HTERT RPE-1 (cell line): Measurements from ENCODE around the gene KCNRG.
"Not testable (repeated sequence)": the region's sequence is repeated elsewhere in the genome, so short reads cannot be mapped to it uniquely, and the experiment has no call there.

ENCODE experiments used
- in situ Hi-C: fragments of 300-500 bp; cut with MboI; formaldehyde crosslinking; loops from 4 replicates; pipeline ENCODE4 v1.14.3; 2020; ENCODE audit warnings: low sequenced_read_pairs

The KCNRG gene, protein sequence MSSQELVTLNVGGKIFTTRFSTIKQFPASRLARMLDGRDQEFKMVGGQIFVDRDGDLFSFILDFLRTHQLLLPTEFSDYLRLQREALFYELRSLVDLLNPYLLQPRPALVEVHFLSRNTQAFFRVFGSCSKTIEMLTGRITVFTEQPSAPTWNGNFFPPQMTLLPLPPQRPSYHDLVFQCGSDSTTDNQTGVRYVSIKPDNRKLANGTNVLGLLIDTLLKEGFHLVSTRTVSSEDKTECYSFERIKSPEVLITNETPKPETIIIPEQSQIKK

GRCh38 chr13:50015258-50015657 is at the start of gene KCNRG:
Gene KCNRG (plus strand): TSS chr13:50015444. CDS start chr13:50015494, 50 bp downstream.
- in situ Hi-C loops: no loop called here

GRCh38 chr13:49967456-49967855 is 47.8 kb upstream of the KCNRG start:
- in situ Hi-C loops: no loop called here

DNA sequence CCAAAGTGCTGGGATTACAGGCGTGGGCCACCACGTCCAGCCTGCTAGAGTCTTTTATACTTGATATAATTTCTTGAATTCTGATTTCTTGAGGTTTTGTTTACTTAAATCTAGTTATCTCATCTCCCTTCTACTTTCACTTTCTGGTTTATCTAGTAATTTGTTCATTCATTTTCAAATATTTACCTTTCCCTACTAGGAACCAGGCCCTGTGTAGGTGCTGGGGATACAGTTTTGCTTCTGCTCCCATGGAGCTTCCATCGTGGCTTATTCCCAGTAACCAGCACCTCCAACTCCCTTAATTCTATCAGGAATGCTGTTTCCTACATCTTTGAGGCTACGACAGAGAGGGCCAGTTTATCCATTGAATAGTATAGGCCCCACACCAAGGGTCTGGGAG is 42.5 kb upstream of the KCNRG start:
- in situ Hi-C loops: no loop called here

DNA sequence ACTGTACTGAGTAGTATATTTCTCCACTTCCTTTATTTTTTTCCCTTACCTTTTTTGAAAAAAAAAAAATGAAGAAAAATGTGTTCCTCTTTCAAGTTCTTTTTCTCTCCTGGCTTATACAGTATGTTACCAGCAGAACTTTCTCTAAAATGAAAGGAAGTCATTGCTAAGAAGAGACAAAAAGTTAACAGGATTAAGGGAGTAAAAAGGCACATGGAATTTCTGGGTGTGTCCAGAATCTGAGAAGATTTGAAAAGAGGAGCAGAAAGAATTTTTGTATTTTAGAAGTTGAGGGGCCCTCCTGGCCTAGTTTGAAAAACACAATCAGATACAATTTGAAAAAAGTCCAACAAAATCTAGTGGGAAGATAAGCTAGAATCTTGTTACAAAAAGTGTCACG is 39.4 kb upstream of the KCNRG start:
- in situ Hi-C loops: no loop called here

GRCh38 chr13:49976314-49977258 is 38.7 kb upstream of the KCNRG start:
- in situ Hi-C loops: no loop called here

DNA sequence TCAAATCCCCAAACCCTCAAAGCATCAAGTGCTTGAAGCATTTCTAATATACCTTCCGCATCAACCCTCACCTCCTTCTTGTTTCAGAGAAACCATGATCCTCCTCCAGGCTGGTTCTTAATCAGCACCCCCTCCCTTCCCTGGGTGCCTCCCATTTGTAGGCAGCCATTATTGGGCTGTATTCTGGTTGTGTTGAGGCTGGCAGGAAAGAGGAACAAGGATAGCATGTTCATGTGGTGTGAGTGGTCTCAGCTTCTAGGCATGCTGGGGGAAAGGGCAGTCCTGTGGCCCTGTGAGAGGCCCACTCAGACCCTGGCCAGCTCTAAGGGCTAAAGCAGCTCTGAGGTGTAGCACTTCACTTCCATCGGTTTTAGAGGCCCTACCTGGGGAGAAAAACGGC is 37.3 kb upstream of the KCNRG start:
- in situ Hi-C loops: no loop called here

GRCh38 chr13:49980266-49980665 is 35.0 kb upstream of the KCNRG start:
- in situ Hi-C loops: no loop called here

DNA sequence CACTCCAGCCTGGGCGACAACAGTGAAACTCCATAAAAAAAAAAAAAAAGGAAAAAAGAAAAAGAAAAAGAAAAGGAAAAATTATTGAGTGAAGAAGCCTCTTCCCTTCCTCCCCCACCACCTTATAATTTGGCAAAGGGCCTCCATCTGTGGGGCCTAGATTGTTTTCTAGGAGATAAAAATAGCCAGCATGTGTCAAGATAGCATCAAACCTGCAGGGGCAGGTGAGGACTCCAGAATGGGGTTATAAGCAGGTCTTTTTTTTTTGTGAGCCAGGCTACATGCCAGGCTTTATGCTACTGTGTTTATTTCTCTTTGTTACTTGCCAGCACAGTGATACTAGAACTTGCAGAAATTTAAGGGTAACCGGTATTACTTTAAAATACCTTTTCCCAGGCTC is 30.1 kb upstream of the KCNRG start:
- in situ Hi-C loops: no loop called here

DNA sequence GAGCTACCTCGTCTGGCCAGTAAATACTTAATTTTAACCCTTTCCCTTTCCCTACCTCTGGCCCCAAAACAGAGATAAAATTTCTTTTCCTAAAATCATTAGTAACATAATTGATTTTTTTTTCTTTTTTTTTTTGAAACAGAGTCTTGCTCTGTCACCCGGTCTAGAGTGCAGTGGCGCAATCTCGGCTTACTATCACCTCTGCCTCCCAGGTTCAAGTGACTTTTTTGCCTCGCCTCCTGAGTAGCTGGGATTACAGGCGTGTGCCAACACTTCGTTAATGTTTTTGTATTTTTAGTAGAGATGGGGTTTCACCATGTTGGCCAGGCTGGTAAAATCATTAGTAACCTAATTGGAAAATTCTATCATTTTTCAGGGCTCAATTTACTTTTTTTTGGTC is 28.8 kb upstream of the KCNRG start:
- in situ Hi-C loops: no loop called here

- in situ Hi-C loops: not testable (repeated sequence)
These were observed 24.6 kb upstream of the KCNRG start for GRCh38 chr13:49990612-49991011.

- in situ Hi-C loops: no loop called here
These were observed 22.1 kb upstream of the KCNRG start for GRCh38 chr13:49993111-49993510.

GRCh38 chr13:49993666-49994065 is 21.6 kb upstream of the KCNRG start:
- in situ Hi-C loops: no loop called here

GRCh38 chr13:49995625-49996101 is 19.6 kb upstream of the KCNRG start:
- in situ Hi-C loops: no loop called here

DNA sequence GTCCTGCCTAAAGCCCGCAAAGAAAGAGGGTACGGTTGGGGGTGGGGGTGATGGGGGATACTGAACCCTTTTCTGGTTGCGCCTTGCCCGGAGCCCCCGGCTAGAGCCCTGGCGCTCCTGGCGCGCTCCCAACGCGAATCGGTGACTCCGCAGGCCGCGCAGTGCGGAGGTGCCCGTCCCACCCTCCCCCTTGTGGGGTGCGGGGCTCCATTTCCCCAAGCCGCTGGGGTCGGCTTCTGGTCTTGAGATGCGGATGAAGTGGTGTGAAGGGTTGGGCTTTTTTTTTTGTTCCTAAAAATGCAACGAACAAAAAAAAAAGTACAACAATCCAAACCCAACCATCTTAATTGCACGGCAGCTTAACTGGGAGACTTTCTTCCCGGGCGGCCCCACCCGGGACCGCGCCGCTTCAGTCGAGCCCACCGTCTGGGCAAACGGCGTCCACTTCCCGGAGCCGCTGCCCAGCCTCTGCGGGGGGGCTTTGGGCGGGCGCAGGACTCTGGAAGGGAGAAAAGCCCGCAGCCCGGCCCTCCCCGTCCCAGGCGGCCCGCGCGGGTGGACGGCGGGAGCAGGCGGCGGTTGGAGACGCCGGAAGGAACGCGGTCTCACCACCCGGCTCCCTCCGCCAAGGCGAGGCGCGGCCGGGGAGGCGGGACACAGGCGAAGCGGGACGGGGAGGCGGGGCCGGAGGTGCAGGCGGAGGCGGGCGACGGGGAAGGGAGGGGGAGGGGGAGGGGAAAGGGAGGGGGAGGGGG is 18.9 kb upstream of the KCNRG start:
- in situ Hi-C loops: no loop called here

DNA sequence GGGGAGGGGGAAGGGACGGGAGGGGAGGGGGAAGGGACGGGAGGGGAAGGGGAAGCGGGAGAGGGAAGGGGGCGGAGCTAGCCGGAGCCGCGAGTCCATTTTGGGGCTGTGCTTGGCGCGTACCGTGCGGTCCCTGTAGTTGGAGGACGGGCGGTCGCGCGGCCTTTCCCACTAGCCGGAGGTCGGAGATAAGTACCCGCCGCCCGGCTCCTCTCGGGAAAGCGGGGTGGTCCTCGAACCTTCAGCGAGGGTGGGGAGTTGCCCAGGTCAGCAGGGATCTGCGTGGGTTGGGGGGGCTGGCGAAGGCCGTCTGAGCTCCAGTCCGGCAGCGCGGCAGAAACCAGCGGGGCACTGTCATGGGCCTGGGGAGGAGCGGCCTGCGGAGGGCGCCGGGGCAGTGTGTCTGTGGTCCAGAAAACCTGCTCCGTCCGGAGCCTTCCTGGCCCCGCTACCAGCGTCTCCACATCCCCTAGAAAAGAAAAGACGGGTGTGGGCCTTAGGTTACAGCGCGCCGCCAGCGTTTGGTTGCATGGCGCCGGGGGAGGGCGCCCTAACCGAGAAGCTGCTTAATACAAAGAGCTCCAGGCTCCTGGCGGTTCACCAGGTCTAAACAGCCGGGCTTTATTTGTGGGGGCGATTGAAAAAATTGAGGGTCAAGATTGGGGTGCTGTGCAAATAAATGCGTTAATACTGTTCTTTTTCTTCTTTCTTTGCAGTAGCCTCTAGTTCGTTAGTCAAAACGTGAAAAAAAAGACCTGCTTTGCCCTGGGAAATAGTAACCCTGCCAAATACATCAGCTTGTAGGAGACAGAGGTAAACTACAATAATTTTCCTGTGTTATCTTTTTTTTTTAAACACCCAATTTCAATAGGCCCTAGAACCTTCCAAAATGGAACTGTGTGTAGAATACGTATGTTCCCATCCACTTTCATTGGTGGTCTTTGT is 18.0 kb upstream of the KCNRG start, which contains the start of gene TRIM13:
Gene TRIM13 (plus strand): TSS at position 92 of the 945 bp plus-strand sequence. CDS start 14,899 bp downstream, outside the sequence.
- in situ Hi-C loops: no loop called here

DNA sequence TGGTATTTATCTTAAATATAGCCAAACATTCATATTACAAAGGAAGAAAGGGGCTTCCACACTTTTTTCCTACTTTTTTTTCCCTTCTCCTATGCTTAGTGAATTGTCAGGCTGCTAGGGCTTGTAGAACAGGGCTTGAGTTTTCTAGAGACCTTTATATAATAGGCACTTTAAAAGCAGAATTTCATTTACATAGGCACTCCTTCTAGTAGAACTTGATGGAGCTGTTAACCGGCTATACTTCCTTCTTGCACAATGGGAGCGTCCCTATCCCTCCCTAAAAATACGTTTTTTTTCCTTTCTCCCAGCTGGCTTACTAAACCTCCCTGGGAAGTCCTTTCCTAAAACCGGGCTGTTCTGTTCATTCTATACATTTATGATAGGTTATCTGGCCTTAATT is 17.3 kb upstream of the KCNRG start:
- in situ Hi-C loops: no loop called here

DNA sequence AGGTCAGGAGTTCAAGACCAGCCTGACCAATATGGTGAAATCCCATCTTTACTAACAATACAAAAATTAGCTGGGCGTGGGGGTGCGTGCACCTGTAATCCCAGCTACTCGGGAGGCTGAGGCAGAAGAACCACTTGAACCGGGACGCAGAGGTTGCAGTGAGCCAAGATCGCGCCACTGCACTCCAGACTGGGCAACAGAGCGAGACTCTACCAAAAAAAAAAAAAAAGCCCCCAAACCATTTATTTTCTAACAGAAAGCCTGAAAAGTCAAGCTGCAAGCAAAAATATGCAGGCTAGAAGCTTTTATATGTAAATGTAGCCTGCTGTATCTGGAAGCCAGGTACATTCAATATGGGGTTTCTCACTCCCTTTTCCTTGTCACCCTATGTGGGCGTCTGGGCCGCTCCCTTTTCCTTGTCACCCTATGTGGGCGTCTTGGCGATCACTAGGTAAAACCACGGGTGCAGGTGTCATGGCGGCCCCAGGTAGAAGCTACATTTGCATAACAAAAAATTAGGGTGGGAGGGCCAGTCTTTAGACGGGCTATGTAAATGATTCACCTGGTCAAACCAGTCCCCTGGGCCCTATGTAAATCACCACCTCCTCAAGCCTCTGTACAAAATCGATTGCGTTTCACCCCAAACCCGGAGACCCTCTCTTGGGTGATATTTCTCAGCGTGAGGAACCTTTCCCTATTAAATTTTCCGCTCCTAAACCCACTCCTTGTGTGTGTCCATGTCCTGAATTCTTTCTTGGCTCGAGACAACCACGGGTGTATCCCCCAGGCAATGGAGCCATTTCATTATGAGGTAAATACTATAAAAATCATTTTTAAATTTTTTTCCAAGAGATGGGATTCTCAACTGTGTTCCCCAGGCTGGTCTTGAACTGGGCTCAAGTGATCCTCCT is 16.3 kb upstream of the KCNRG start:
- in situ Hi-C loops: no loop called here

- in situ Hi-C loops: no loop called here
These were observed 14.0 kb upstream of the KCNRG start for GRCh38 chr13:50001287-50001686.
